Right lobe of liver (tissue), 6 donors: Measurements from ENCODE around the gene CFAP298. TPM values are rescaled to one million over a fixed set of nuclear protein-coding genes. Genes with fewer than 3 reads are reported as not detected.

ENCODE experiments used
- ATAC-seq, 4 donors: fragments of 200-7000 bp; cut with Tn5 transposase; one replicate each; pipeline ENCODE4 v1.9.1; 2020; ENCODE audit warnings: mild to moderate bottlenecking in 4 of 4, moderate library complexity in 4 of 4
- DNase-seq, 3 donors: peaks; one replicate each; pipeline ENCODE4 v3.0.0-alpha.2; 2020
- H3K27ac ChIP-seq, 3 donors: fragments of 200-600 bp; one replicate each; pipeline ENCODE4 v1.8.0; 2022
- H3K27me3 ChIP-seq, 2 donors: fragments of 200-600 bp; one replicate each; pipeline ENCODE4 v1.8.0; 2022
- H3K36me3 ChIP-seq, 4 donors: fragments of 200-600 bp; sonication (generic) in 1 of 4; one replicate each; pipeline versions ENCODE4 v1.5.1 to v1.8.0; 2017 to 2022; ENCODE audit warnings: control low read depth in 1 of 4
- H3K4me1 ChIP-seq, 4 donors: fragments of 200-600 bp; sonication (generic) in 1 of 4; one replicate each; pipeline versions ENCODE4 v1.5.1 to v1.8.0; 2017 to 2022; ENCODE audit warnings: control low read depth in 1 of 4
- H3K4me3 ChIP-seq, 3 donors: fragments of 200-600 bp; one replicate each; pipeline ENCODE4 v1.8.0; 2022
- H3K9me3 ChIP-seq, 4 donors: fragments of 200-600 bp; sonication (generic) in 1 of 4; one replicate each; pipeline versions ENCODE4 v1.5.1 to v1.8.0; 2017 to 2022; ENCODE audit warnings: control low read depth in 1 of 4
- POLR2A ChIP-seq: fragments of 450-650 bp; IDR thresholded peaks from one replicate; pipeline ENCODE4 v1.6.1; 2017; ENCODE audit warnings: antibody characterized with exemption, mild to moderate bottlenecking
- WGBS: methylation state at CpG from one replicate; pipeline ENCODE4 v1.1.6; 2018; ENCODE audit warnings: low coverage, low lambda C conversion rate; ENCODE audit not compliant: insufficient coverage; ENCODE audit errors: missing lambda C conversion rate; 5-methylcytosine and 5-hydroxymethylcytosine counted together
- intact Hi-C, 2 donors: fragments of 100-400 bp; cut with DNase I; formaldehyde crosslinking; loops; one replicate each; pipeline versions ENCODE4 v1.11.2 to v1.14.1; 2022
- total RNA-seq, 6 experiments: library from RNA; depleted of rRNA in 2 of 6; stranded (reverse); fragments of >200 nt in 2 of 6; fragmentation: NEBNext Ultra II Directional in 3 of 6; extraction: Animal tissue kit (Norgen Biotek cat#: 25700) in 3 of 6; gene quantifications; one replicate each; pipeline versions ENCODE4 v1.1.0 to v1.2.4, GENCODE V29; 2016 to 2023
- TF ChIP-seq, protein P1 (sequence below), 4 donors: fragments of 200-600 bp in 3 of 4; fragments of 450-650 bp in 1 of 4; IDR thresholded peaks; one replicate each; pipeline versions ENCODE4 v1.5.1 to v1.8.0; 2016 to 2022; ENCODE audit warnings: antibody characterized with exemption in 4 of 4, mild to moderate bottlenecking in 2 of 4
- donor health status: DM: no; HTN: yes; CAD: no.
- donor health status: DM: no; HTN: no; CAD: no.
- donor health status: DM: no; HTN: no; CAD: no.
- donor health status: DM: no; HTN: yes; CAD: no.
- donor health status: DM: no; HTN: yes; CAD: no.

Gene CFAP298
- total RNA-seq, 6 experiments from 2014 or later = 8.6 to 15.3 (median 11.6) TPM

GRCh38 chr21:32574946-32575925 lies 36.9 kb downstream of the CFAP298 start:
- intact Hi-C loops = no loop called here
- Histone ChIP-seq H3K27me3 (no peaks in the 10 kb centered on the region), H3K4me3 (no peak overlapping the region), H3K36me3 (no peaks in the 10 kb centered on the region), H3K27ac (no peak overlapping the region), H3K4me1 (no peaks in the 10 kb centered on the region), H3K9me3 (no peaks in the 10 kb centered on the region)
- peak in 2 of 4 donors; percentile 11 to 36 for ATAC-seq
- TF ChIP-seq, protein P1, sequence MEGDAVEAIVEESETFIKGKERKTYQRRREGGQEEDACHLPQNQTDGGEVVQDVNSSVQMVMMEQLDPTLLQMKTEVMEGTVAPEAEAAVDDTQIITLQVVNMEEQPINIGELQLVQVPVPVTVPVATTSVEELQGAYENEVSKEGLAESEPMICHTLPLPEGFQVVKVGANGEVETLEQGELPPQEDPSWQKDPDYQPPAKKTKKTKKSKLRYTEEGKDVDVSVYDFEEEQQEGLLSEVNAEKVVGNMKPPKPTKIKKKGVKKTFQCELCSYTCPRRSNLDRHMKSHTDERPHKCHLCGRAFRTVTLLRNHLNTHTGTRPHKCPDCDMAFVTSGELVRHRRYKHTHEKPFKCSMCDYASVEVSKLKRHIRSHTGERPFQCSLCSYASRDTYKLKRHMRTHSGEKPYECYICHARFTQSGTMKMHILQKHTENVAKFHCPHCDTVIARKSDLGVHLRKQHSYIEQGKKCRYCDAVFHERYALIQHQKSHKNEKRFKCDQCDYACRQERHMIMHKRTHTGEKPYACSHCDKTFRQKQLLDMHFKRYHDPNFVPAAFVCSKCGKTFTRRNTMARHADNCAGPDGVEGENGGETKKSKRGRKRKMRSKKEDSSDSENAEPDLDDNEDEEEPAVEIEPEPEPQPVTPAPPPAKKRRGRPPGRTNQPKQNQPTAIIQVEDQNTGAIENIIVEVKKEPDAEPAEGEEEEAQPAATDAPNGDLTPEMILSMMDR (IDR thresholded peaks at IDR 0.05) = no peak
- TF ChIP-seq POLR2A = no peak
- WGBS = 83% methylated on average over 12 of the region's 26 CpGs
- DNase-seq = no peak

DNA sequence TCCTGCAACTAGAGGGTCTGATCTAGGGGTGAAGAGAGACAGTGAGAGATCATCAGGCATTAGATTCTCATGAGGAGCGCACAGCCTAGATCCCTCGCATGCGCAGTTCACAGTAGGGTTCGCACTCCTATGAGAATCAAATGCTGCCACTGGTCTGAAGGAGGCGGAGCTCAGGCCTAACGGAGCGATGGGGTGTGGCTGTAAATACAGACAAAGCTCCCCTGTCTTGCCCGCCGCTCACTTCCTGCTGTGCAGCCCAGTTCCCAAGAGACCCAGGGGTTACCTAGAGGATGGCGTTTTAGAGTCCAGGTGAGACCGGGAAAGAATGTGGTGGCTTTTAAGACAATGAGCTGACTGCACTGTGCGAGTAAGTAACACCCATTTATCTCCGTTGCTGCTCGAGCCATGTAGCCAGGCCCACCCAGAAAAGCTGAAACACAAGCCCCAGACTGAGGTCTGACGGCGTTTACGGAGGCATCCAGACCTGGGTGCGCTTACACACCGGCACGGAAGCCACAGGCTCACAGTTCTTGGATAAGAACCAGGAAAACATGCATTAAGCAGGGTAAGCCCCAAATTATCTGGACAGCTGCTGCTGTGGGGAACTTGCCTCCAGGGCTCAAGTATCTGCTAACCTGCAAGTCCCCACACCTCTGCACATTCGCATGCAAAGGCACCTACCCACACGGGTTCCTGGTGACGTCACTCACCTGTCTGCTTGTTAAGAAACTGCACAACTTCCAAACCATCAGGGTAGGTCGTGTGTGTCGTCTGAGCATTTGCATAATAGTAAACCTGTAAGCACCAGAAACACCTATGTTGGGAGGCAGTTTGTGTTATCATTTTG lies 39.4 kb downstream of the CFAP298 start:
- Histone ChIP-seq H3K4me1 (peaks cover 0 to 4% (median 0%) of the 10 kb centered on the region in 4 donors), H3K27ac (no peak overlapping the region), H3K36me3 (no peaks in the 10 kb centered on the region), H3K4me3 (no peak overlapping the region), H3K9me3 (no peaks in the 10 kb centered on the region), H3K27me3 (no peaks in the 10 kb centered on the region)
- DNase-seq (no peak), ATAC-seq (no peak)
- TF ChIP-seq POLR2A = no peak
- TF ChIP-seq, protein P1 (IDR thresholded peaks at IDR 0.05) = no peak
- 67% methylated on average over 6 of the region's 25 CpGs for WGBS
- intact Hi-C loops = no loop called here

- TF ChIP-seq, protein P1 (IDR thresholded peaks at IDR 0.05) = no peak
- no peak for TF ChIP-seq POLR2A
- Histone ChIP-seq H3K27ac (no peak overlapping the region), H3K27me3 (no peaks in the 10 kb centered on the region), H3K4me3 (no peak overlapping the region), H3K9me3 (no peaks in the 10 kb centered on the region), H3K36me3 (no peaks in the 10 kb centered on the region), H3K4me1 (peaks cover 0 to 4% (median 0%) of the 10 kb centered on the region in 4 donors)
- 89% methylated on average over 3 of the region's 3 CpGs for WGBS
- ATAC-seq = no peak
- no peak for DNase-seq
- intact Hi-C loops = no loop called here
Measured at GRCh38 chr21:32570456-32570855, 41.7 kb downstream of the CFAP298 start.

DNA sequence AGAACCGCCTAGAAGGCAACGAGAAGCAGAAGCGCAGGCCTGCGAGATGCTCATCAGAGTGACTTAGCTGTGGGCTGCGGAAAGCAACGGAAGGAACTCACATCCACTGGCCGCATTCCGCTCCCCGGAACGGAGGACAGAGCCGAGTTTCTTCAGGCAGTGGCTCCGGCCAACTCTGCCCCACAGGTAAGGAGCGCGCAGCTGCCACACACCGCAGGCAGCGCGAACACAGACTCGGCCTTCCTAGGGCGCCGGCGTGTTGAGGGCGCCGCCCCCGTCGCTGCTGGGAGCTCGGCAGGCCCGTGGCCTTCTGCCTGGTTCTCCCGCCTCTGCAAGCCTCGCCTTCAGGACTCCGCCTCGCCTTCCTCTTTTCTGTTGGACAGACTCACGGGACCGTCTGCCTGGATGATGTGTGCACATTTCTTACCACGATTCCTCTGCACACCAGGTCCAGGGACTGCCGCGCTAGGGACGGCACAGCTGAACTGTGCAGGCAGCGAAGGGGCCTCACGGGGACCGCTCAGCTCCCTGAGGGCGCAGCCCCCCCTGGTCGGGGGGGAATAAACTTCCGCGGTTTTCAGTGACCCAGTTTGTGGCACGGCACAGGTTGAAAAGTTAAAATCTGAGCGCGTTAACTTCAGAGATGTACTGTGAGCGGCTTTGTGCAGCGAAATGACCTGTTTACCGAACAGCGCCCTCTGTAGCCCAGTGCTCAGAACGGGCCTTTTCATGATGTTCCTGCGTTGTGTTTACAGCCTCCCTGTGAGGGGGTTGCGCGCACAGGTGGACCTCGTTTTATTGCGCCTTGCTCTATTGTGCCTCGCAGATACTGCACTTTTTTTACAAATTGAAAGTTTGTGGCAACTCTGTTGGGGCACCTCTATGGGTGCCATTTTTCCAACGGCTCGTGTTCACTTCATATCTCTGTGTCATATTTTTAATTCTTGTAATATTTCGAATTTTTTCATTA lies 42.6 kb downstream of the CFAP298 start:
- Histone ChIP-seq H3K4me3 (peak overlapping the region; percentile 55 to 66 (median 65)), H3K4me1 (peaks cover 0 to 4% (median 0%) of the 10 kb centered on the region in 4 donors), H3K36me3 (no peaks in the 10 kb centered on the region), H3K27me3 (no peaks in the 10 kb centered on the region), H3K9me3 (no peaks in the 10 kb centered on the region), H3K27ac (peak overlapping the region; percentile 40 to 66 (median 65))
- 9% methylated on average over 26 of the region's 61 CpGs for WGBS
- peak; percentile 95 to 96 (median 96) for ATAC-seq
- DNase-seq = peak; percentile 76 to 81 (median 77)
- TF ChIP-seq, protein P1 (IDR thresholded peaks at IDR 0.05) = peak; percentile 64 to 78 (median 70)
- no peak for TF ChIP-seq POLR2A
- intact Hi-C loops = no loop called here
